ENCODE results near the gene RASA3.
"Not testable (repeated sequence)": the region's sequence is repeated elsewhere in the genome, so short reads cannot be mapped to it uniquely, and the experiment has no call there.

RASA3 gene

DNA sequence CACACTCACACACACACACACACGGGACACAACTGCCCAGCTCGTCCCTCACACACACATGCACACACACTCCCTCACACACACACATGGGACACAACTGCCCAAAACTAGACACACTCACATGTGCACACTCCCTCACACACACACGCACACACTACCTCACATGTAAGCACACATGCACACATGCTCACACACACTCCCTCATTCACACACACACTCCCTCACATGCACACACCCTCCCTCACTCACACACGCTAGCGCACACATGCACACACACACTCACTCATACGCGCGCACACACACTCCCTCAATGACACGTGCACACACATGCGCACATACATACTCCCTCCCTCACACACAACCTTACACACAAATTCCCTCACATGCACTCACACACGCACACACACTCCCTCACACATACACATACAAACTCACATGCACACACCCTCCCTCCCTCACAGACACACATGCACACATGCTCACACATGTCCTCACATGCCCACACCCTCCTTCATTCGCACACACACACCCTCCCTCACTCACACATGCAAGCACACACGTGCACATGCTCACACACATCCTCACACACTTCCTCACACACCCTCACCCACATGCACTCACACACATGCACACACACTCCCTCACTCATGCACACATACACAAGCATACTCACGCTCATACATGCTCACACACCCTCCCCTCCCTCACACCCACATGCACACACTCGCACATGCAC lies 9.0 kb upstream of the RASA3 start:
- H3K4me3 ChIP-seq (ENCODE audit: low read length) = no peak overlapping the region
- no peak for TF ChIP-seq ZNF274 (IDR thresholded peaks at IDR 0.05; ENCODE audit: low read depth, low read length)

DNA sequence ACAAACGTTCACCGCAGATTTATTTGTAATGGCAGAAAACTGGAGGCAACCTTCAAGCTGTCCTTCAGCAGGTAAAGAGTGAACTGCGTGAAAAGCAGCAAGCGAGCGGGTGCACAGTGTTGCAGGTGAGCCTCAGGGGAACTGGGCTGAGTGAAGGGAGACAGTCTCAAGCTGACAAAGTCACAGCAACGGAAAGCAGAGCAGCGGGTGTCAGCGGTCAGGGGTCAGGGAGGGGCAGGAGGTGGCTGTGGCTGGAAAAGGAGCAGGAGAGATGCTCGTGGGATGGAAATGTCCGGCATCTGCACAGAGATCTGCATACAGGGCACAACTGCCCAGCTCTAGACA lies 8.5 kb upstream of the RASA3 start:
- no peak for TF ChIP-seq ZNF274 (IDR thresholded peaks at IDR 0.05; ENCODE audit: low read depth, low read length)
- H3K4me3 ChIP-seq (ENCODE audit: low read length) = no peak overlapping the region

DNA sequence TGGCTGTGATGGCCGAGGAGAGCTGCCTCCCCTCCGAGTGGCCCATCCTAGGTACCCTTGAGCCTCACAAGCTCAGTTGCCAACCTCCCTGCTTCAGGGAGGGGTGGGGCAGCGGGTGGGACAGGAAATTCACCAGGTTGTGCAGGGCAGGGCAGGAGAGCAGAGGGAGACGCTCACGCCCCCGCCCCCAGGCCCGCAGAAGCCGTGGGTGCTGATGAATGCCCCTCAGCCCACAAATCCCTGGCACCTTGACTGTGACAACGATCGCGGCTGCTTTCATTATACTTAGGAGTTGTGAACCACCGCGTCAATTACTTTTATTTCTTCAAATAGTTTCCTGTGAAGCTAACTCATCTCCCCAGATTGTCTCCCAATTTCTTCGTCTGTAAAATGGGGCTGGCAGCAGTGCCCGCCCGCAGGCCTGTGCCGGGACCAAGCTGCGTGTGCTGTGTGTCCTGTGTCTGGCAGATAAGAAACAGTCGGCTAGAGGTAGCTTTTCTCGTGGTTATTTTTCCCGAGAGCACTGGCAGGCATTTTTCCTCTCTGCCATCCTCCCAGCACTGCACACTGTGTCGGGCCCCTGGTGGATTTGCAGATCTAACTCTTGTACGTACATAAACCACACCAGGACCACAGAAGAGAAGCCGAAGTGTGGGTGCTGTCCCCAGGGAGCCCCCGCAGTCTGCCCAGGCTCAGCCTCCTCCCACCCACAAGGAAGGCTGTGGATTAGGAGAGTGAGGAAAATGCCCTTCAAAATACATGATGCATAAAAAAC lies 7.9 kb upstream of the RASA3 start:
- no peak overlapping the region for H3K4me3 ChIP-seq (ENCODE audit: low read length)
- no peak for TF ChIP-seq ZNF274 (IDR thresholded peaks at IDR 0.05; ENCODE audit: low read depth, low read length)

DNA sequence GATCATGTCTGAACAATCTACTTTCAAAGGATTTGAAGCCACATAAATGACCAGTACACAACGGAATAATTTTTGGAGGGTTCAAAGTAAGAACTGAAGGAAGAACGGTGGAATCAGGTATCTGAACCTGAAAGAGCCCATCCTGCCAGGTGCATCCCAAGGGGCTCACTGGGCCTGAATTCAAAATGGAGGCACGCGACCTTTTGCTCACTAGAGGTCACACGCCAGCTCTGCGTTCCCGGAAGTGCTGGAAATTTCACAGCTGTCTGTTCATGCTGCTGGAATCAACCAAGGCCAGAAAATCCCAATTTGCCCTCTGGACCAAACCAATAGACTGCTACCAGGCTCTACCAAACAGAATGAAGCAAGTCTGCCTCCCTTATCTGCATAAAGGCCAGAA lies 4.2 kb upstream of the RASA3 start:
- H3K4me3 ChIP-seq (ENCODE audit: low read length) = no peak overlapping the region
- TF ChIP-seq ZNF274 (IDR thresholded peaks at IDR 0.05; ENCODE audit: low read depth, low read length) = no peak

DNA sequence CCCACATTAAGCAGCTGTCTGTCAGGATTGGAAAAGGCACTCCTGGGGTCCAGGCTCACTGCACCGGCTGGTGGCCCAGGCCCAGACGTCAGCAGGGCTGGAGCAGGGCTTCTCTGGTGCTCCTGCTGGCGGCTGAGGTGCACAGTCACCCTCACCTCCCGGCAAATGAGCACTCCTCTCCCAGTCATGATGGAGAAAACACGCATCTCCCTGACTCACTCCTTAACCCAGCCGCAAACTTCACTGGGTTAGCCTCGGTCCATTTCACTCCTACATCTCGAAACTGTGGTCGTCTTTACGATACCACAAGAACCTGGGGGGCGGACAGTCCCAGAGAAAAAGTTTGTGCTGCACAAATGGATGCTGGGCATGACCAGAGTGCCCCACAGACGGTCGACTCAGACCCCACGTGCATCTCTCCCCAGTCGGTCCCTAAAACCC lies 3.3 kb upstream of the RASA3 start:
- no peak overlapping the region for H3K4me3 ChIP-seq (ENCODE audit: low read length)
- TF ChIP-seq ZNF274 (IDR thresholded peaks at IDR 0.05; ENCODE audit: low read depth, low read length) = no peak

DNA sequence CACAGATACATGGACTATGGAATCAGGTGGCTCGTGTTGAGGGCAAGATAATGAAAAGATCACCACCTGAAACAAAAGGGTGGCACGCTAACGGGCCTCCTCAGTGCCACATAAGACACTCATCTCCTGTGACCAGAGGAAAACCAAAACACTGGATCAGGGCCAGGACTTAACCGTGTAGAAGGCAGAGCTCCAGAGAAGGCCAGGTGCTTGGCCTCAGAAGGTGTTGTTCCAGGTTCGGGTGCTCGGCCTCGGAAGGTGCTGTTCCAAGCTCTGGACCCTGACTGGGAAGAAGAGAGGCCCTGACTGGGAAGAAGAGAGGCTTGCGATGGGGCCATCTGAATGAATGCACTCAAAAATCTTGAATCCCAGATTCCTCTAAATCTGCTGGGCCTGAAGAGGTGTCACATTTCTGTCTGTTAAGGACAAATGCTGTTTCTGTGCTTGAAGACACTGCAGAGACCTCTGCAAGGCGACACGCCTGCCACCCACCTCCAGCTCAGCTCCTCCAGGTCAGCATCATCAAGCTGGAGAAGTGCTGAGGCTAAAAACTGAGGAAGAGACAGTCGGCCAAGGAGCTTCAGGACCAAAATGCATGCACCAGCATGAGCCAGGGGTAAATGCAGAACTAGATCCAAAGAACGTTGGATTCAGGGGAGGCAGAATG lies 2.7 kb upstream of the RASA3 start:
- TF ChIP-seq ZNF274 (IDR thresholded peaks at IDR 0.05; ENCODE audit: low read depth, low read length) = no peak
- no peak overlapping the region for H3K4me3 ChIP-seq (ENCODE audit: low read length)

DNA sequence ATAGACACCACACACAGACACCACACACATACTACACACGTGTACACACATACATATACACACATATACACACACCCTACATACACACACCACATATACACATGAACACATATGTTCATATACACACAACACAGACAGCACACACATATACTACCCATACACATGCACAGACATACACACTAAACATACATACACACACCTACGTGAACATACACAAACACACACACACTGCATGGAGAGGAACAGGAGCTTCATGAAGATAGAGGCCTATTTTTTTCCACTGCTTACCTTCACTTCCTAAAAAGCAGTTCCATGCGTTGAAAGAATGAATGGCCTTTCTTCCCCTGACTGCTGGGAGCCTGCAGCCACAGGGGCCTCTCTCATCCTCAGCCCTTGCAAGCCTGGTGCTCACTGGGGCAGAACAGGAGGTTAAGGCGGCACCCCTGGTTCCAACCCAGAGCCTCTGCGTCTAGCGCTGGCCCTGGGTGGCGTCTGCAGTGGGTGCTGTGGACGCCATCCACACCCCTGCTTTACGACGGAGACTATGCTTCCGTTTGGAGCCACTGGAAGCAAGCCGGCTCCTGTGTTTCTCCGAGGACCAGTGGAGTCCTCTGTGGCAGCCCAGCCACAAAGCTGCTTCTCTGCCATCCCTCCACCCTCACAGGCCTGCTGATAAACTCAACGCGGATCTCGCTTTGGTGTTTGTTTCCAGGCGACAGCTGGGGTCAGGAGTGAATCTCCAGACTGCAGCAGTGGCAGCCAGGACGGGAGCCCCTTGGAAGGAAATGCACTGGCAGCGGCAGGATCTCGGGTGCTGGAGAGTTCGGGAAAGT lies 1.9 kb upstream of the RASA3 start:
- H3K4me3 ChIP-seq (ENCODE audit: low read length) = no peak overlapping the region
- TF ChIP-seq ZNF274 (IDR thresholded peaks at IDR 0.05; ENCODE audit: low read depth, low read length) = no peak

DNA sequence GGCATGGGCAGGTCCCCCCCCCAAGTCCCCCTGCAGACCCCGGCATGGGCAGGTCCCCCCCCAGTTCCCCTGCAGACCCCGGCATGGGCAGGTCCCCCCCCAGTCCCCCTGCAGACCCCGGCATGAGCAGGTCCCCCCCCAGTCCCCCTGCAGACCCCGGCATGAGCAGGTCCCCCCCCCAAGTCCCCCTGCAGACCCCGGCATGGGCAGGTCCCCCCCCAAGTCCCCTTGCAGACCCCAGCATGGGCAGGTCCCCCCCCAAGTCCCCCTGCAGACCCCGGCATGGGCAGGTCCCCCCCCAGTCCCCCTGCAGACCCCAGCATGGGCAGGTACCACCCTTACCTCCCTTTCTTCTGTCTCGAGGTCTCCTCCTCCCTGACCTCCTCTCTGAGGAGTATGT lies 1.1 kb upstream of the RASA3 start:
- not testable (repeated sequence) for H3K4me3 ChIP-seq (ENCODE audit: low read length)

DNA sequence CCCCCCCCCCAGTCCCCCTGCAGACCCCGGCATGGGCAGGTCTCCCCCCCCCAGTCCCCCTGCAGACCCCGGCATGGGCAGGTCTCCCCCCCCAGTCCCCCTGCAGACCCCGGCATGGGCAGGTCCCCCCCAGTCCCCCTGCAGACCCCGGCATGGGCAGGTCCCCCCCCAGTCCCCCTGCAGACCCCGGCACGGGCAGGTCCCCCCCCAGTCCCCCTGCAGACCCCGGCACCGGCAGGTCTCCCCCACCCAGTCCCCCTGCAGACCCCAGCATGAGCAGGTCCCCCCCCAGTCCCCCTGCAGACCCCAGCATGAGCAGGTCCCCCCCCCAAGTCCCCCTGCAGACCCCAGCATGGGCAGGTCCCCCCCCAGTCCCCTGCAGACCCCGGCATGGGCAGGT lies 703 bp upstream of the RASA3 start:
- H3K4me3 ChIP-seq (ENCODE audit: low read length) = not testable (repeated sequence)

DNA sequence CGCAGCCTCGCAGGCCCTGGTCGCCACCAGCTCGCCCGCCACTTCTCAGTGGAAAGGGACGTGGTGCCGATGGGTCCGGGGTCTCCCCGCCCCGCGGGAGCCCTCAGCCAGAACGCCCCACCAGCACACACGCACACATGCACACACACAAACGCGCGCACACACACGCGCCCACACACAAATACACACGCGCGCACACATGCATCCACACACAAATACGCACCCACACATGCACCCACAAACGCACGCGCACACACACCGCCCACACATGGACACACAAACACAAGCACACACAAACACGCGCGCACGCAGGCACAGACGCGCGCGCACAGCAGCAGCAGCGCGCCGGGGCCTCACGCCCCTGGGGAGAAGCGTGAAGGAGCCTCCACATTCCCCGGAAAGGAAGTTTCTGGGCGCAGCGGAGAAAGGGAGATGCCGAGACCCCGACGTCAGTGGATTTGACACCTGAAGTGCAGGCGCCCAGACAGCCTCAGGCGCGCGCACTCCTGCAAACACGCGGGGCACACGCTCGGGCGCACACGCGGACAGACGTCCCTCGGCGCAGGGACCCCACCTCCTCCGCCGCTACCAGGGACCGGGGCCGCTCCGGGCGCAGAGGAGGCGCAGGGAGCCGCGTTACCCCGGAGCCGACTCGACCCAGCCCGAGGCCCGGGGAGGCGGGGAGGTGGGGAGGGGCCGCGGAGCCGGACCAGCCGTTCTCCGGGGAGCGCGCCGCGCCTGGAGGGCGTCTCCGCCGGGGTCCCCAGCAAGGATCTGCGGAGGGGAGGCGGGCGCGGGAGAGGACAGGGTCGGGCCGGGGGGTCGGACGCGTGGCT lies 622 bp downstream of the RASA3 start:
- H3K4me3 ChIP-seq (ENCODE audit: low read length) = peak overlapping the region; percentile 67
- no peak for TF ChIP-seq ZNF274 (IDR thresholded peaks at IDR 0.05; ENCODE audit: low read depth, low read length)

DNA sequence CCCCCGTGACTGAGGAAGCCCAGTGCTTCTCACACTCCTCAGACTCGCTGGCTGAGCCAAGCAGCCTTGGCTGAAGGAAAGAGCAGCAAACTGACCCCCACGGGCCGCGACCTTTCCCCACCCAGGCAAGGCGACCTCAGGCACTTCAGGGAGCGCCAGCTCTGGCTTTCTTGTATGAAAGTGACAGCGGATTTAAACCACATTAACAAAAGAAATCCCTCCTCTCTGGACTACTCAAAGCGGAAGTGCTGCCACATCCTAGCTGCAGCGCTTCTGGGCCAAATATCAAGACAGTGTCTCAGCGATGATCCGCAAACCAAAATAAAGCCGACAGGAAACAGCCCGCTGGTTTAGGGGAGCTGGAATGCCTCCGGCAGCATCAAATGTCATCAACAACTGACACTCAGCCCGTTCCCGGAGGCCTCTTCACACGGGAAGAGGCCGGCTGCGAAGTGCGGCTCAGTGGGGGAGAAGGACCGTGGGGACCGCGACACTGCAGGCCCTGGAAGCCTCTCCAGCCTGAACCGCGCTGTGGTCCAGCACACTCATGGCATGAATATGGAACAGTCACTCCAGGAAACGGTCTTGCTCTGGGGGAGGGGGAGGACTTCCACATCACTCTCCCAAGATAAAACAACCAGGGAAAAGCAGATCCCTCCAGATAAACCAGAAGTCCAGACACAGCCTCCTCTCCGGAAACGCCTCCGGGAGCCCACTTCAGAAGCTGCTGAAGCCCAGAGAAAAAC lies 1.4 kb downstream of the RASA3 start:
- no peak for TF ChIP-seq ZNF274 (IDR thresholded peaks at IDR 0.05; ENCODE audit: low read depth, low read length)
- H3K4me3 ChIP-seq (ENCODE audit: low read length) = peak overlapping the region; percentile 67; the same call in 1 of the 2 replicates

DNA sequence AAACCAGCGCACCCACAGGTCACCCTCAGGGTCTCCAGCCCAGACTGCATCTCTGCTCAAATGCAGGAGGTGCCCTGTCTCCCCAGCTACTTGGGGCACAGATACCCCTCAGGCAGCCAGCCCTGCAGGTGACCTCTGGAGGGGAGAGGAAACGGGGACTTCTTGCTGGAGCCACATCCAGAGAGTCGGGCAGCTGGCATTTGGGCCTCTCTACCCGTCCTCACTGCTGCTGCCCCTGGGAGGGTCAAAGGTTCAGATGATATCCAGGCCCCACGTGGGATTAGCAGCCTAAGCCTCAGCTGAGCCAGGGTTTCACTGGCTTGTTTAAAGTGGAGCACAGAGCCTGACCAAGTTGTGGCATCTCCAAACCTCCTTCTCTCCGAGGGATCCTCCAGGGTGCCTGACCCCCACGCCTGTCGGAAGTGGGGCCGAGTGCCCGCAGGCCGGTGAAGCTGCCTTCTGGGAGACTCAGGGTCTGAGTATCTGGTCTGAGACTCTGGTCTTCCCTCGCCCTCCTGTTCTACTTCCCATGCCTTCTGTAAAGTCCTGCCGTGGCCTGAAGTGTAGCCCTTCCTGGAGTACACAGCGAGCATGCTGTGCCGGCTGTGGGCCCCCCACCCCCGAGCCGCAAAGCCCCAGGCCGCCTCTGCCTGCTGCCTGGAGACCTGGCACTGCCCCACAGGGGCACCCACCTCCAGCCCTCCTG lies 2.1 kb downstream of the RASA3 start:
- no peak for TF ChIP-seq ZNF274 (IDR thresholded peaks at IDR 0.05; ENCODE audit: low read depth, low read length)
- peak overlapping the region; percentile 67; the same call in 1 of the 2 replicates for H3K4me3 ChIP-seq (ENCODE audit: low read length)
